Activated T-cell treated with anti-CD3 and anti-CD28 coated beads, Interleukin-2, amount 50 U/mL, for 24 hours (primary cell): ENCODE measurements around the gene PXMP4.

ENCODE experiments used
- DNase-seq: peaks from one replicate; pipeline ENCODE4 v3.0.0-alpha.2; 2020
- H3K27ac Mint-ChIP-seq: 2 replicates; pipeline ENCODE4 v1.8.0; 2020; ENCODE audit warnings: mild to moderate bottlenecking, mixed read lengths
- H3K27me3 Mint-ChIP-seq: 2 replicates; pipeline ENCODE4 v1.8.0; 2020; ENCODE audit warnings: mixed read lengths
- H3K36me3 Mint-ChIP-seq: 2 replicates; pipeline ENCODE4 v1.8.0; 2020; ENCODE audit warnings: low read depth, mixed read lengths
- H3K4me1 Mint-ChIP-seq: 2 replicates; pipeline ENCODE4 v1.8.0; 2020; ENCODE audit warnings: low read depth, mixed read lengths
- H3K4me3 Mint-ChIP-seq: 2 replicates; pipeline ENCODE4 v1.8.0; 2020; ENCODE audit warnings: mild to moderate bottlenecking, moderate library complexity, mixed read lengths
- H3K9me3 Mint-ChIP-seq: 2 replicates; pipeline ENCODE4 v1.8.0; 2020; ENCODE audit warnings: mixed read lengths

The PXMP4 gene

GRCh38 chr20:33656783-33657703, 63.1 kb downstream of the PXMP4 start:
- Mint-ChIP-seq H3K4me1 (peaks cover 22% of the 10 kb centered on the region), H3K27me3 (no peaks in the 10 kb centered on the region), H3K4me3 (no peak overlapping the region), H3K36me3 (peaks cover 7% of the 10 kb centered on the region), H3K9me3 (no peaks in the 10 kb centered on the region), H3K27ac (no peak overlapping the region)
- DNase-seq, result no peak

GRCh38 chr20:33656010-33656782, 63.9 kb downstream of the PXMP4 start:
- H3K4me1 Mint-ChIP-seq, result peaks cover 30% of the 10 kb centered on the region
- H3K4me3 Mint-ChIP-seq, result no peak overlapping the region
- DNase-seq, result no peak
- H3K27ac Mint-ChIP-seq, result no peak overlapping the region
- H3K9me3 Mint-ChIP-seq, result no peaks in the 10 kb centered on the region
- peaks cover 7% of the 10 kb centered on the region for H3K36me3 Mint-ChIP-seq
- no peaks in the 10 kb centered on the region for H3K27me3 Mint-ChIP-seq

GRCh38 chr20:33655164-33655563, 64.9 kb downstream of the PXMP4 start:
- Mint-ChIP-seq H3K4me1 (peaks cover 36% of the 10 kb centered on the region), H3K27ac (peak overlapping the region; percentile 2), H3K36me3 (peaks cover 7% of the 10 kb centered on the region)

GRCh38 chr20:33654680-33655161, 65.4 kb downstream of the PXMP4 start:
- no peaks in the 10 kb centered on the region for H3K9me3 Mint-ChIP-seq
- no peak overlapping the region for H3K4me3 Mint-ChIP-seq
- peaks cover 41% of the 10 kb centered on the region for H3K4me1 Mint-ChIP-seq
- peak overlapping the region; percentile 29 for H3K27ac Mint-ChIP-seq
- no peaks in the 10 kb centered on the region for H3K27me3 Mint-ChIP-seq
- DNase-seq, result no peak
- peaks cover 6% of the 10 kb centered on the region for H3K36me3 Mint-ChIP-seq

More at GRCh38 chr20:33655164-33655563, 64.9 kb downstream of the PXMP4 start:
- Mint-ChIP-seq H3K27me3 (no peaks in the 10 kb centered on the region), H3K9me3 (no peaks in the 10 kb centered on the region), H3K4me3 (no peak overlapping the region)
- no peak for DNase-seq

GRCh38 chr20:33653900-33654596, 66.1 kb downstream of the PXMP4 start:
- H3K4me3 Mint-ChIP-seq, result no peak overlapping the region
- H3K27me3 Mint-ChIP-seq, result no peaks in the 10 kb centered on the region
- peaks cover 4% of the 10 kb centered on the region for H3K36me3 Mint-ChIP-seq
- peaks cover 47% of the 10 kb centered on the region for H3K4me1 Mint-ChIP-seq
- H3K9me3 Mint-ChIP-seq, result no peaks in the 10 kb centered on the region
- no peak for DNase-seq
- H3K27ac Mint-ChIP-seq, result no peak overlapping the region

GRCh38 chr20:33653218-33653899, 66.8 kb downstream of the PXMP4 start:
- H3K4me3 Mint-ChIP-seq, result no peak overlapping the region
- H3K27ac Mint-ChIP-seq, result peak overlapping the region; percentile 88
- peak; percentile 59 for DNase-seq
- peaks cover 53% of the 10 kb centered on the region for H3K4me1 Mint-ChIP-seq
- H3K27me3 Mint-ChIP-seq, result no peaks in the 10 kb centered on the region
- H3K9me3 Mint-ChIP-seq, result no peaks in the 10 kb centered on the region
- H3K36me3 Mint-ChIP-seq, result peaks cover 1% of the 10 kb centered on the region
